ENCODE measurements around the gene KLK11.
A peak's percentile ranks its signal among the peaks of the same experiment; 100 is the strongest.

KLK11 gene, protein sequence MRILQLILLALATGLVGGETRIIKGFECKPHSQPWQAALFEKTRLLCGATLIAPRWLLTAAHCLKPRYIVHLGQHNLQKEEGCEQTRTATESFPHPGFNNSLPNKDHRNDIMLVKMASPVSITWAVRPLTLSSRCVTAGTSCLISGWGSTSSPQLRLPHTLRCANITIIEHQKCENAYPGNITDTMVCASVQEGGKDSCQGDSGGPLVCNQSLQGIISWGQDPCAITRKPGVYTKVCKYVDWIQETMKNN

DNA sequence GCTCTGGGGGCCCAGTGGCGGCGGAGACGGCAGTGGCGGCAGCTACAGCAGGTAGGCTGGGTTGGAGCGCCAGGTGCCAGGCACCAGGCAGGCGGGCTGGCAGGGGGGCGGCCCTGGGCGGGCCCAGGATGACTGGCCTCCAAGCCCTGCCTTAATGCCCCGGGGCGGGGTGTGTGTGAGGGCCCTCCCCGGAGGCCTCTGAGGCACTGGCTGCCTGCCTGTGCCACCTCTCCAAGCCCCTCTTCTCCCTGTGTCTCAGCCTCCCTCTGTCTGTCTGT lies at the start of gene KLK11:
Gene KLK11, minus strand, starts transcription at position 63 of the 278 bp plus-strand sequence. CDS start 985 bp downstream, outside the sequence.
- no peak within 1 kb of the TSS for H3K4me3 Mint-ChIP-seq
- no peaks in the 10 kb centered on the region for H3K36me3 Mint-ChIP-seq
- no peaks in the 10 kb centered on the region for H3K4me1 Mint-ChIP-seq
- H3K27ac Mint-ChIP-seq, result no peak within 1 kb of the TSS
- H3K9me3 Mint-ChIP-seq, result no peaks in the 10 kb centered on the region
- H3K27me3 Mint-ChIP-seq, result peaks cover 27% of the 10 kb centered on the region

DNA sequence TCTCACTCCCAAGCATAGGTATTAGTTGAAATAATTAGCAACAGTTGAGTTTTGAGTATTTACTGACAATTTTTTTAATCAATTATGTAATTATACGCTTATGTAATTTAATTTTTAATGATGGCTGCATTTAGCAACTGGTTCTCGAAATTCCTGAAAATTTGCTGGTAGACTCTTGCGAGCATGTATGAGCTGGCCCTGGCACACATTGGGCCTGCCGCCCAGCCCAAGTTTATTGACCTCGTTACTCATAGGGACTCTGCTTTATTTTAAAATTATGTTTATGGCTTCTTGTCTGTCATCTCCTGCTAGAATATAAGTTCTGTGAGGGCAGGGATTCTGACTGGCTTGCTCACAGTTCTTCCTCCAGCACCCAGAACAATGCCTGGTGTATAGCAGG lies 49.6 kb upstream of the KLK11 start:
- no peak overlapping the region for H3K27ac Mint-ChIP-seq
- no peaks in the 10 kb centered on the region for H3K4me1 Mint-ChIP-seq
- H3K36me3 Mint-ChIP-seq, result no peaks in the 10 kb centered on the region
- no peak overlapping the region for H3K4me3 Mint-ChIP-seq
- peaks cover 5% of the 10 kb centered on the region for H3K9me3 Mint-ChIP-seq
- peaks cover 9% of the 10 kb centered on the region for H3K27me3 Mint-ChIP-seq

GRCh38 chr19:51071095-51071405 lies 44.6 kb upstream of the KLK11 start:
- Mint-ChIP-seq H3K4me1 (no peaks in the 10 kb centered on the region), H3K36me3 (peaks cover under 1% of the 10 kb centered on the region), H3K4me3 (no peak overlapping the region), H3K27me3 (peaks cover 21% of the 10 kb centered on the region), H3K27ac (no peak overlapping the region), H3K9me3 (peaks cover 5% of the 10 kb centered on the region)

GRCh38 chr19:51070334-51071094 lies 44.1 kb upstream of the KLK11 start:
- Mint-ChIP-seq H3K36me3 (peaks cover 2% of the 10 kb centered on the region), H3K4me1 (no peaks in the 10 kb centered on the region), H3K27me3 (peaks cover 23% of the 10 kb centered on the region), H3K27ac (no peak overlapping the region), H3K9me3 (peaks cover 5% of the 10 kb centered on the region), H3K4me3 (no peak overlapping the region)

- peaks cover 2% of the 10 kb centered on the region for H3K36me3 Mint-ChIP-seq
- H3K4me3 Mint-ChIP-seq, result no peak overlapping the region
- H3K9me3 Mint-ChIP-seq, result no peaks in the 10 kb centered on the region
- H3K4me1 Mint-ChIP-seq, result no peaks in the 10 kb centered on the region
- peaks cover 29% of the 10 kb centered on the region for H3K27me3 Mint-ChIP-seq
- no peak overlapping the region for H3K27ac Mint-ChIP-seq
Measured at GRCh38 chr19:51066393-51067186, 40.2 kb upstream of the KLK11 start.

DNA sequence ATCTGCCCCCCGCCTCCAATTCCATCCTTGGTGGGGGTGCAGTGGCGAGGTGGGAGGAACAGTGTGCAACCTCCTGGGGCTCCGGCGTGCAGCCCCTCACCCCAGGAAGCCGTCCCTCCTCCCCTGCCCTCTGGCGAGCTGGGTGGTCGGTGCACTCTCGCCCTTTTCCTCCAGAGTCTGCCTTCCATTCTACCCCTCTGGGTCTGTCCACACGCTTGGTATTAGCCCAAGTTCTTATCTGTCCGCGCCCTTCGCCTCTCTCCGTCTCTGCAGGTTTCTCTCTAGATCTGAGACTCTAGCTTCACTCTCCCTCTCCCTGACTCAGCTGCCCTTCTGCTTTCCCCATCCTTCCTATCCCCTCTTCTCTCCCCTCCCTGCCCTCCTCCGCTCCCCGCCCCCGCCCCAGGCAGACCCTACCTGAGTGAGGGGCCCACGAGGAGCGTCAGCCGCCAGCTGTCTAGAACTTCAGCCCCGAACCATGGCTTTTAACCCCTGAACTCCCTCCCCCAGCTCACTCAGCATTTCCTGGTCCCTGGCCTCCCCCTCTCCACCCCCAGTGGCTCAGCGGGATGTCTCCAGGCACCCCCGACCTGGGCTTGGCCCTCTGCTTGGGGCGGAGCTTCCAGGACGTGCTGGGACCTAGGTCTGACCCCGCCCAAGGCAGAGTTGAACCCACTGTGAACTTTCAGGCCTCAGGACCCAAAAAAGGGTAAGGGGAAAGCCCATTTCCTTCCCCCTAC lies 39.0 kb upstream of the KLK11 start:
- Mint-ChIP-seq H3K27ac (no peak overlapping the region), H3K27me3 (peaks cover 34% of the 10 kb centered on the region), H3K9me3 (no peaks in the 10 kb centered on the region), H3K4me3 (peak overlapping the region; percentile 63), H3K4me1 (no peaks in the 10 kb centered on the region), H3K36me3 (peaks cover 2% of the 10 kb centered on the region)

- no peaks in the 10 kb centered on the region for H3K4me1 Mint-ChIP-seq
- peaks cover 2% of the 10 kb centered on the region for H3K36me3 Mint-ChIP-seq
- peak within 1 kb of the TSS; percentile 63 for H3K4me3 Mint-ChIP-seq
- no peaks in the 10 kb centered on the region for H3K9me3 Mint-ChIP-seq
- H3K27me3 Mint-ChIP-seq, result peaks cover 34% of the 10 kb centered on the region
- no peak within 1 kb of the TSS for H3K27ac Mint-ChIP-seq
Measured at GRCh38 chr19:51064534-51065220, 38.3 kb upstream of the KLK11 start, which contains the start of gene KLK13. Gene KLK13 (minus strand): TSS chr19:51065092. CDS start chr19:51065067, 25 bp downstream.

DNA sequence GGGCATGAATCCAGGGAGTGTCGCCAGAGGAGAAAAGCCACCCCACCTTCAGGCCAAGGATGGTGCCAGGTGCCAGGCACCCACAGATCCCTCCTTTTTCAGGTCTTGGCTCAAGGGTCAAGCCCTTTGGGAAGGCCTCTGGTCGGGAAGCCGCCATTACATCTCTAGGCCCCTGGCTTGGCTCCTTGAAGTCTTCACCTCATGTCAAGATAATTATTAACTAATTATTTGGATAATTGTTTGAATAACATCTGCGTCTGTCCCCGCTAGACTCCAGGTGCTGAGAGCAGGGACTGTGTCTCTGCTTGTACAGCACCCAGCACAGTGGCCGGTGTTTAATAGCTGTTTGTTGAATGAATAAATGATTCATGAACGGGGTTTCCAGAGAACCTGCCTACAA lies 37.2 kb upstream of the KLK11 start:
- Mint-ChIP-seq H3K27ac (no peak overlapping the region), H3K27me3 (peaks cover 34% of the 10 kb centered on the region), H3K36me3 (peaks cover 2% of the 10 kb centered on the region), H3K9me3 (no peaks in the 10 kb centered on the region), H3K4me1 (no peaks in the 10 kb centered on the region), H3K4me3 (no peak overlapping the region)

DNA sequence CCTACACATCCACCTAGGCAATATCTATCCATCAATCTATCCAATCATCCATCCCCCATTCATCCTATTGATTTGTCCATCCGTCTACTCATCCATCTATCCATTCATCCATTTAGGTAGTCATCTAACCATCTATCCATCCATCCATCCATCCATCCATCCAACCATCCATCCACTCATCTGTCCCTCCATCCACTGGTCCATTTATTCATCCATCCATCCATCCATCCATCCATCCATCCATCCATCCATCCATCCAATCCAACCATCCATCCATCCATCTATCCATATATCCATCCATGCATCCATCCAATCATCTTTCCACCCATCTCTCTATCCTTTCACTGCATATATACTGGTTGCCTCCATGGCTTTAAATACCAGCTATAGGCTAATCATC lies 34.6 kb upstream of the KLK11 start:
- no peaks in the 10 kb centered on the region for H3K9me3 Mint-ChIP-seq
- no peak overlapping the region for H3K27ac Mint-ChIP-seq
- peaks cover 24% of the 10 kb centered on the region for H3K27me3 Mint-ChIP-seq
- H3K4me3 Mint-ChIP-seq, result no peak overlapping the region
- no peaks in the 10 kb centered on the region for H3K4me1 Mint-ChIP-seq
- peaks cover under 1% of the 10 kb centered on the region for H3K36me3 Mint-ChIP-seq

DNA sequence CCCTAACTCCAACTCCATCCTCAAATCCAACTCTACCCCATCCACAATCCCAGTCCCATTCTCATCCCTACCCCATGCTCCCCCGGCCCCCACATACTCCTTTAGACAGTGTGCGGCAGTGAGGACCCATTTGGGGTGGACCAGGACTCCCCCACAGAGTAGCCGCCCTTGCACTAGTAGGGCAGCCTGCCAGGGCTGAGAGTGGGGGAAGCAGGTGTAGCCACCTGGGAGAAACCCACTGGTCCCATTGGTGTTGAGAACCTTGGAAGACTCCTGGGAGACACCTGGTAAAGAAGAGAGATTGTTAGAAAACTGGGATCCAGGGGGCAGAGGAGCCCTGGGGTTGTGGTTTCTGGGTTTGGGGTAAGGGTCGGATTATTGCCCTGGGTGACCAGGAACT lies 33.9 kb upstream of the KLK11 start:
- Mint-ChIP-seq H3K27me3 (peaks cover 26% of the 10 kb centered on the region), H3K4me3 (no peak overlapping the region), H3K27ac (no peak overlapping the region), H3K36me3 (no peaks in the 10 kb centered on the region), H3K4me1 (no peaks in the 10 kb centered on the region), H3K9me3 (no peaks in the 10 kb centered on the region)

GRCh38 chr19:51059715-51060114 lies 33.3 kb upstream of the KLK11 start:
- no peaks in the 10 kb centered on the region for H3K4me1 Mint-ChIP-seq
- H3K4me3 Mint-ChIP-seq, result no peak overlapping the region
- H3K9me3 Mint-ChIP-seq, result no peaks in the 10 kb centered on the region
- peaks cover 26% of the 10 kb centered on the region for H3K27me3 Mint-ChIP-seq
- H3K27ac Mint-ChIP-seq, result no peak overlapping the region
- H3K36me3 Mint-ChIP-seq, result no peaks in the 10 kb centered on the region

DNA sequence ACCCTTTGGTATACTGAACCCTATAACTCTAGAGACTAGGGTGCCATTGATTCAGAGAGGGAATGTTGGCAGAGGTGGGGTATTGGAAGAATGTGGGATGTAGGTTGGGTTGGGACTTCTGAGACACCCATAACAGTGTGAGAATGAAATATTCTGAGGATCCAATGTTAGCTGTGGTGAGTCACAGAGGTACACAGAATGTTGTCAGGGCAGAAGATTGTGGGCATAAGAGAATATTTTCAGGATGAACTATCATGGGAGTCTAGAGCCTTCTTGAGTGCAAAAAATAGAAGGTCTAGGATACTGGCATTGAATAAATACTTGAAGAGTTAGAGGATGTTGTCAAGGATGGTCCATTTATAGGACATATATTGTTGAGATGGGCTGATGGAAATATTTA lies 29.4 kb upstream of the KLK11 start:
- Mint-ChIP-seq H3K27me3 (peaks cover 24% of the 10 kb centered on the region), H3K9me3 (no peaks in the 10 kb centered on the region), H3K4me3 (no peak overlapping the region), H3K27ac (no peak overlapping the region), H3K4me1 (no peaks in the 10 kb centered on the region), H3K36me3 (no peaks in the 10 kb centered on the region)

- Mint-ChIP-seq H3K9me3 (no peaks in the 10 kb centered on the region), H3K27me3 (peaks cover 5% of the 10 kb centered on the region), H3K4me1 (no peaks in the 10 kb centered on the region), H3K27ac (no peak overlapping the region), H3K36me3 (no peaks in the 10 kb centered on the region), H3K4me3 (no peak overlapping the region)
Measured at GRCh38 chr19:51047031-51047335, 20.6 kb upstream of the KLK11 start.

GRCh38 chr19:51044327-51044726 lies 17.9 kb upstream of the KLK11 start:
- no peaks in the 10 kb centered on the region for H3K9me3 Mint-ChIP-seq
- no peaks in the 10 kb centered on the region for H3K4me1 Mint-ChIP-seq
- no peak overlapping the region for H3K4me3 Mint-ChIP-seq
- no peak overlapping the region for H3K27ac Mint-ChIP-seq
- peaks cover 3% of the 10 kb centered on the region for H3K27me3 Mint-ChIP-seq
- no peaks in the 10 kb centered on the region for H3K36me3 Mint-ChIP-seq

- H3K27ac Mint-ChIP-seq, result no peak overlapping the region
- no peaks in the 10 kb centered on the region for H3K4me1 Mint-ChIP-seq
- no peaks in the 10 kb centered on the region for H3K36me3 Mint-ChIP-seq
- no peaks in the 10 kb centered on the region for H3K9me3 Mint-ChIP-seq
- H3K27me3 Mint-ChIP-seq, result peaks cover 3% of the 10 kb centered on the region
- H3K4me3 Mint-ChIP-seq, result no peak overlapping the region
Measured at GRCh38 chr19:51043497-51043896, 17.1 kb upstream of the KLK11 start.

Data from activated naive CD4-positive, alpha-beta T cell treated with anti-CD3 and anti-CD28 coated beads, Interleukin-2, amount 50 U/mL, for 24 hours (primary cell).